GM12873 (cell line): ENCODE measurements around the gene BIRC2.

Experiments used
- CTCF ChIP-seq: IDR thresholded peaks from 2 replicates; pipeline ENCODE4 v1.5.1; 2012; ENCODE audit warnings: low read depth, mild to moderate bottlenecking, moderate library complexity, low read length, control low read depth; ENCODE audit not compliant: insufficient read depth; ENCODE audit errors: missing control alignments

Gene BIRC2

GRCh38 chr11:102345904-102346303 is 1.1 kb upstream of the BIRC2 start:
- no peak for TF ChIP-seq CTCF

- TF ChIP-seq CTCF, result no peak
Observed at GRCh38 chr11:102346456-102346747, 612 bp upstream of the BIRC2 start.

- TF ChIP-seq CTCF, result no peak
Observed at GRCh38 chr11:102347462-102348370, 702 bp downstream of the BIRC2 start.

- TF ChIP-seq CTCF, result no peak
Observed at GRCh38 chr11:102357116-102357515, 10.1 kb downstream of the BIRC2 start.

GRCh38 chr11:102359372-102359771 is 12.4 kb downstream of the BIRC2 start:
- TF ChIP-seq CTCF, result no peak

GRCh38 chr11:102360681-102361080 is 13.7 kb downstream of the BIRC2 start:
- no peak for TF ChIP-seq CTCF

- TF ChIP-seq CTCF, result no peak
Observed at GRCh38 chr11:102361086-102362031, 14.3 kb downstream of the BIRC2 start.
